ENCODE measurements around the gene DEPDC5. TPM values are rescaled to one million over a fixed set of nuclear protein-coding genes. Genes with fewer than 3 reads are reported as not detected.
"Not testable (repeated sequence)": the region's sequence is repeated elsewhere in the genome, so short reads cannot be mapped to it uniquely, and the experiment has no call there.

The DEPDC5 gene
- 19.0 TPM for polyA plus RNA-seq (2012; ENCODE audit: missing spikeins)

DNA sequence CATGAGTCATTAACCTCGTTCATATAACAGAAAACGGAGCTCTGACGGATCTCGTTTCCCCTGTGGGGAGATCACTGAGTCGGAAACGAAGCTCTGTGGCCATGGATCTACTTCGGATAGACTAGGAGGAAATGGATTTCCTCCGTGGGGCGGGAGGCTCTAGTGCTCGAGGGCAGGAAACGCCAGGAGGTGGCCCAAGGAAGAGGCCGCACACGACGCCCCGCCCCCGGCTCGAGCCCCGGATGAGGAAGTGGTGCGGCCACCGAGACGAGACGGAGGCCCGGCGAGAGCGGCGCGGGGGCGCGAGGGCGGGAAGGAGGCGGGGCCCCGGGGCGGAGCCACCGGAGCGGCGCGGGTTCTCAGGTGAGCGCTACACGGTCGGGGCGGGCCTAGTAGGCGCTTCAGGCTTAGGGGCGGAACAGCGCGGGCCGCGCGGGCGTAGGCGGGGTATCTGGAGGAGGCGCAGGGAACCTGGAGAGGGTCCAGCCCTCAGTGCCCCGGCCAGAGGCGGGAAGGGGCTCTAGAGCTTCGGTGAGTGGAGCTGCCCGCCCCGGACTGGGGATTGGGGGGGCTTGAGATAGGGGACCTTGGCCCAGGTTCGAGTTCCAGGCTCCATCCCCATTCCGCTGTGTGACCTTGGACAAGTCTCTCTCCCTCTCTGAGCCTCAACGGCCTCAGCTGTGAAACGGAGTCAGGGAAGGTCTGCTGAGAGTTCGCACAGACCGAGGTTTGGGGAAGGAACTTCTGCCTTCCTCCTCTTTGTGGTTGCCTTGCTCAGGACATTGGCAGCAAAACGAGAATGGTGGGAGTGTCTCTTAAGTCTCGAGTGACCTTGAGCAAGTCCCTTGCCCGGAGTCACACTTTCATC lies at the start of gene DEPDC5:
Gene DEPDC5, plus strand, starts transcription at position 386 of the 868 bp plus-strand sequence. CDS start 903 bp downstream, outside the sequence.
- FAIRE-seq (peak; percentile 98), DNase-seq (ENCODE audit: insufficient read length) (peak; percentile 89)
- TF ChIP-seq POLR2A (IDR thresholded peaks at IDR 0.05; ENCODE audit: low read depth, low read length) = peak; percentile 96
- TF ChIP-seq POLR2AphosphoS5 (IDR thresholded peaks at IDR 0.05; ENCODE audit: low read depth, low read length) = peak; percentile 97
- TF ChIP-seq TAF1 (IDR thresholded peaks at IDR 0.05; ENCODE audit: borderline replicate concordance, low read depth, low read length) = peak; percentile 91

DNA sequence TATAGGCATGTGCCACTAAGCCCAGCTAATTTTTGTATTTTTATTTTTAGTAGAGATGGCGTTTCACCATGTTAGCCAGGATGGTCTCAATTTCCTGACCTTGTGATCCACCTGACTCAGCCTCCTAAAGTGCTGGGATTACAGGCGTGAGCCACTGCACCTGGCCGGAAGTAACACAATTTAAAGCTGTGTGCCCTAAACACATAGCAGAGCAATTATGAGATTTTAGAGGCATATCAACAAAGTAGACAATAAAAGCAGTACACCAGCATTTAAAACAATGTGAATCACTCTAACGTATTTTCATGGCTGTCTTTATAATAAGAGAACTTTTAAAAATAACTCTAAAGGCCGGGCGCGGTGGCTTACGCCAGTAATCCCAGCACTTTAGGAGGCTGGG lies 46.3 kb upstream of the DEPDC5 start:
- no peak for TF ChIP-seq TAF1 (IDR thresholded peaks at IDR 0.05; ENCODE audit: borderline replicate concordance, low read depth, low read length)
- TF ChIP-seq POLR2AphosphoS5 (IDR thresholded peaks at IDR 0.05; ENCODE audit: low read depth, low read length) = no peak
- no peak for TF ChIP-seq POLR2A (IDR thresholded peaks at IDR 0.05; ENCODE audit: low read depth, low read length)
- DNase-seq (ENCODE audit: insufficient read length) = no peak
- no peak for FAIRE-seq

DNA sequence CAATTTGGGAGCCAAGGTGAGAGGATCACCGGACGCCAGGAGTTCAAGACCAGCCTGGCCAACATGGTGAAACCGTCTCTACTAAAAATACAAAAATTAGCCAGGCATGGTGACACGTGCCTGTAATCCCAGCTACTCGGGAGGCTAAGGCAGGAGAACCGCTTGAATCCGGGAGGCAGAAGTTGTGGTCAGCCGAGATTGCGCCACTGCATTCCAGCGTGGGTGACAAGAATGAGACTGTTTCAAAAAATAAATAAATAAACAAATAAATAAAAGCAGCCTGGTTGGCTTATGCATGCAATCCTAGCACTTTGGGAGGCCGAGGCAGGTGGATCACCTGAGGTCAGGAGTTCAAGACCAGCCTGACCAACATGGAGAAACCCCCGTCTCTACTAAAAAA lies 42.6 kb upstream of the DEPDC5 start:
- not testable (repeated sequence) for FAIRE-seq

DNA sequence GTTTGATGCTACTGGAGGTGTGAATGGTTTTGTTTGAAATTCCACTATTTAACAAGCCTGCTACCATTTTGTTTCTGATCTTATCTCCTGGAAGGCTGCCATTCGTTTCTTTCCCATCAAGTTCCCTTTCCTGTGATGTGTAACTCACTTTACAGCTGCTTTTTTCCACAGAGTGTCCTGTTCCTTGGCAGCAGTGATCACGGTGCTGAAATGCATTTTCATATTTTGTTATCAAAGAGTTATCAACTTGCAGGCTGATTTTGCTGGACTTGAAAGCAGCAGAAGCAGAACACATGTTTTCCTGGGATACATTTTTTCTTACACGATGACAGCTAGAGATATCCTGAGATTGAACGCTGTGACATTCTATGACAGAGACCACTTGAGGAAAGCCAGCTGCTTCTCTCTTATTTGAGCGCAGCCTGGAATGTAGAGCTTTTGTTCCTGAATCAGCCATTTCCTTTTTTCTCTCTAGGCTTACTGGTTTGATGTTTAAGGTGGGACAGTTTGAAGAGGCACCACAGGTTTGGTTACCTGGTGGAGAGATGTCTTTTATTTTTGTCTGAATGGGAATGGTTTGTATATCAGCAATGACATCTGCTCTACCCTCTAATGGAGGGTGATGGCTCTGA lies 38.6 kb upstream of the DEPDC5 start:
- FAIRE-seq = no peak
- DNase-seq (ENCODE audit: insufficient read length) = no peak
- TF ChIP-seq POLR2AphosphoS5 (IDR thresholded peaks at IDR 0.05; ENCODE audit: low read depth, low read length) (no peak), TAF1 (IDR thresholded peaks at IDR 0.05; ENCODE audit: borderline replicate concordance, low read depth, low read length) (no peak), POLR2A (IDR thresholded peaks at IDR 0.05; ENCODE audit: low read depth, low read length) (no peak)

More for the DNA sequence above, 42.6 kb upstream of the DEPDC5 start:
- DNase-seq (ENCODE audit: insufficient read length) = not testable (repeated sequence)

DNA sequence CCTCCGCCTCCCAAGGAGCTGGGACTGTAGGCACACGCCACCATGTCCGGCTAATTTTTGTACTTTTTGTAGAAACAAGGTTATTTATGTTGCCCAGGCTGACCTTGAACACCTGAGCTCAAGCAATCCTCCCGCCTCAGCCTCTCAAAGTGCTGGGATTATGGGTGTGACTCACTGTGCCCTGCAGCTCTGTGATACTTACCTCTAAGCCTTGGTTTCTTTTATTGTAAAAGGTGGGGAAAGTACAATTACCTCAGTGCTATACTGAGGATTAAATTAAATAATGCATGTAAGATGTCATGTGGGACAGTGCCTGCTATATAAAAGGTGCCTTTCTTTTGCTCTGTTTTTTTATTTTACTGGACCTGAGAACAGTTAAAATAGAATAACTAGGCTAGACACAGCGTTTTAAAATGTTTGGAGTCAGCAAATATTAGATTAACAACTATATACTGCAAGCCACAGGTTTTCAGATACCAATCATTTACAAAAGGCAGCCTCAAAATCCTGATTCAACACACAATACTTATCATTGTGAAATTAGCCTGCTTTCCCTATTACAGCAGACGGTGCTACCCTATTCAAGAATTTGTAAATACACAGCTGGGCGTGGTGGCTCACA lies 33.9 kb upstream of the DEPDC5 start:
- no peak for TF ChIP-seq TAF1 (IDR thresholded peaks at IDR 0.05; ENCODE audit: borderline replicate concordance, low read depth, low read length)
- no peak for TF ChIP-seq POLR2AphosphoS5 (IDR thresholded peaks at IDR 0.05; ENCODE audit: low read depth, low read length)
- no peak for TF ChIP-seq POLR2A (IDR thresholded peaks at IDR 0.05; ENCODE audit: low read depth, low read length)
- FAIRE-seq (no peak), DNase-seq (ENCODE audit: insufficient read length) (no peak)

DNA sequence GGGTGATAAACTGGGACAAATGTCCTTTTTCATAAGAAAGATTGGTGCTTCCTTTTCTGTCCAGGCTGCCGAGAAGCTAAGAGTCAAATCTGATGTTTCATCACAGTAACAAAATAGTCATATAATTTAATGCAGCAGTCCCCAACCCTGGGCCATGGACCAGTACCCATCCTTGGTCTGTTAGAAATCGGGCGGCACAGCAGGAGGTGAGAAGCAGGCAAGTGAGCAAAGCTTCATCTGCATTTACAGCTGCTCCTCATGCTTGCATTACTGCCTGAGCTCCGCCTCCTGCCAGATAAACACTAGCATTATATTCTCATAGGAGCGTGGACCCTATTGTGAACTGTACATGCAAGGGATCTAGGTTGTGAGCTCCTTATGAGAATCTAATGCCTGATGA lies 30.1 kb upstream of the DEPDC5 start:
- FAIRE-seq (no peak), DNase-seq (ENCODE audit: insufficient read length) (no peak)
- TF ChIP-seq POLR2A (IDR thresholded peaks at IDR 0.05; ENCODE audit: low read depth, low read length) = no peak
- TF ChIP-seq POLR2AphosphoS5 (IDR thresholded peaks at IDR 0.05; ENCODE audit: low read depth, low read length) = no peak
- no peak for TF ChIP-seq TAF1 (IDR thresholded peaks at IDR 0.05; ENCODE audit: borderline replicate concordance, low read depth, low read length)

DNA sequence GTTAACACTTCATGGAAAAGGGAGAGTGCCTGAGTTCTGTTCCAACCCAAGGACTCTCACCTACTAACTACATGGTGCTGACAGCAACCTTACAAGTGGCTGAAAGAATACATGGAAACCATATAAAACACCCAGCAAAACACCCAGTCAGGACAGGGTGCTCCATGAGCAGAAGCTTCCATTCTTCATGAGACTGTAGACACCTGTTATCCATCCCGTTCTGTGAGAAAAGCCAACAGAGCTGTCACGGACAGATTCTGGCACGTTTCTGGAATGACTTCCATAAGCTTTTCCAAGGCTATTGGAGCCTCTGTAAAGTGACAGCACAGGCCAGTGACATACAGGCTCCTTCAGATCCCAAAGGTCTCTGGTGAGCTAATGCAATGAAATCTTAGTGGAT lies 27.1 kb upstream of the DEPDC5 start:
- TF ChIP-seq POLR2A (IDR thresholded peaks at IDR 0.05; ENCODE audit: low read depth, low read length) (no peak), TAF1 (IDR thresholded peaks at IDR 0.05; ENCODE audit: borderline replicate concordance, low read depth, low read length) (no peak), POLR2AphosphoS5 (IDR thresholded peaks at IDR 0.05; ENCODE audit: low read depth, low read length) (no peak)
- FAIRE-seq (no peak), DNase-seq (ENCODE audit: insufficient read length) (no peak)

DNA sequence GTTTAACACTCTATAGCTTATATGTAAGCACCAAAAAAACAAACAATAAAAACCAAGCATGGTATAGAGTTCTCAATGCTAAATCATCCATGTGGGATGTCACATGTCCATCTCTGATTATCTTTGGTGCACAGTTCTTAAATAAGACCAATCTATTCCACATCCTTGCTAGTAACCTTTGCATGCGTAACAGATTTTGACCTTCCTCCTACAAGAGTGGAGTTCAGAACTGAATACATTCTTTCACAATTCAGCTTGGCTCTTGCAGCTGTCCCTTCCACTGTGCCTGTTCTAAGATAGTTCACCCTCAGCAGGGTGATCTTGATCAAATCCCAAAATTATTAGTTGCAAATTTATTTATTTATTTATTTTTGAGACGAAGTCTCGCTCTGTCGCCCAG lies 25.0 kb upstream of the DEPDC5 start:
- DNase-seq (ENCODE audit: insufficient read length) (no peak), FAIRE-seq (no peak)
- TF ChIP-seq POLR2A (IDR thresholded peaks at IDR 0.05; ENCODE audit: low read depth, low read length) = no peak
- no peak for TF ChIP-seq TAF1 (IDR thresholded peaks at IDR 0.05; ENCODE audit: borderline replicate concordance, low read depth, low read length)
- no peak for TF ChIP-seq POLR2AphosphoS5 (IDR thresholded peaks at IDR 0.05; ENCODE audit: low read depth, low read length)

DNA sequence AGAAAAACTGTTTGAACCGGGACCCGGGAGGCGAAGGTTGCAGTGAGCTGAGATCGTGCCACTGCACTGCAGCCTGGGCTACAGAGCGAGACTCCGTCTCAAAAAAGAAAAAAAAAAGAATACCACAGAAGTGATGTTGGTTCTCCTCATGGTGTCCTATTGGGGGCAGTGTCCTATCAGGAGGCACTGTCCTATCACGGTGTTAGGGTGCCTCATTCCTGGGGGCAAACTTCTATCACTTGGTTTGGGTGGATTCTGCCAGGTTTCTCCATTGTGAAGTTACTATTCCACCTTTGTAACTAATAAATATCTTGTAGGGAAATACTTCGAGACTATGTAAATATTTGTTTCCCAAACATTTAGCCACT lies 23.5 kb upstream of the DEPDC5 start:
- no peak for DNase-seq (ENCODE audit: insufficient read length)
- FAIRE-seq = no peak
- TF ChIP-seq POLR2AphosphoS5 (IDR thresholded peaks at IDR 0.05; ENCODE audit: low read depth, low read length) (no peak), TAF1 (IDR thresholded peaks at IDR 0.05; ENCODE audit: borderline replicate concordance, low read depth, low read length) (no peak), POLR2A (IDR thresholded peaks at IDR 0.05; ENCODE audit: low read depth, low read length) (no peak)

DNA sequence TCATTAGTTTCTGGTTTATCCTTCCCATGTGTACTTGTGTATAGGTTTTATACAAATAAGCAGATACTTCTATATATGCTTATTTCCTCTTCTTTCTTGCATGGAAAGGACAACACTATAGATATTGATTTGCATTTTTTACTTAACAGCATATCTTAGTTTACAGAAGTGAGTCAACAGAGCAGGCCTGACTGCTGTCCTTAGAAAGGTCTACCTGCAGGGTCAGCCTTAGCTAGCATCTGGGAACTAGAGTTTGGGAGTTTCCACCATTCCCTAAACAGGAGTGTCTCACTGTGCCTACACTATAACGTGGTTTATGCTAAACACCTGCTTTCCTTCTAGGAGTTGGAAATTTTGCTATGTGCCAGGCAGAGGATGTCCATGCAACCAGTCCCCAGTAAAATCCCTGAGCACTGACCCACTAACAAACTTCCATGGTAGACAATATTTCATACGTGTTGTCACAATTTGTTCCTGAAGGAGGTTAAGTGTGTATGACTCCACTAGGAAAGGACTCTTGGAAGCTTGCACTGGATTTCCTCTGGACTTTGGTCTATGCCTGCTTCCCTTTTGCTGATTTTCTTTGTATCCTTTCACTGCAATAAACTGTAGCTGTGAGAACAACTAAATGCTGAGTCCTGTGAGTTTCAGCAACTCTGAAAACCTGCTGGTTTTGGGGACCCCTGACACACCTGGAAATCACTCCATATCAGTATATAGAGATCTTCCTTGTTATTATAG lies 21.6 kb upstream of the DEPDC5 start:
- DNase-seq (ENCODE audit: insufficient read length) (no peak), FAIRE-seq (no peak)
- TF ChIP-seq POLR2A (IDR thresholded peaks at IDR 0.05; ENCODE audit: low read depth, low read length) (no peak), POLR2AphosphoS5 (IDR thresholded peaks at IDR 0.05; ENCODE audit: low read depth, low read length) (no peak), TAF1 (IDR thresholded peaks at IDR 0.05; ENCODE audit: borderline replicate concordance, low read depth, low read length) (no peak)

DNA sequence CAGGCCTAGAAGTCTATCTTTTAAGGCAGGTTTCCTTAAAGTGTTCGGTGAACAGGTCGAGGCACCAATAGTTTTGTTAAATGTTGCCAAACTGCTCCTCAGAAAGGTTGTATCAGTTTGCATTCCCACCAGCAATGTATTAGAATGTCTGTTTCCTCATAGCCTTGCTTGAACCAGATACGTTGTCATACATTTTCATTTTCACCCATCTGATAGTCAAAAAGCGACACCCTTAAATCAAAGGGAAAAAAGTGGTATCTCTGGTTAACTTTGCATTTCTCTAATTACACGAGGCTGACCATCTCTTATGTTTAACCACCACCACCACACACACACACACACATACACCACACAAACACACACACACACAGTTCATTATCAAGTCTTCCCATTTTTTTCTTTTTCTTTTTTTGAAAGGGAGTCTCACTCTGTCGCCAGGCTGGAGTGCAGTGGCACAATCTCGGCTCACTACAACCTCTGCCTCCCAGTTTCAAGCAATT lies 20.2 kb upstream of the DEPDC5 start:
- TF ChIP-seq POLR2A (IDR thresholded peaks at IDR 0.05; ENCODE audit: low read depth, low read length) = no peak
- DNase-seq (ENCODE audit: insufficient read length) (no peak), FAIRE-seq (peak; percentile 72)
